Spleen (tissue), 7 donors: ENCODE measurements around the gene PLS1.

ENCODE experiments used
- CTCF ChIP-seq, 11 experiments: fragments of 200-600 bp in 7 of 11; fragments of 450-650 bp in 4 of 11; sonication (generic) in 4 of 11; IDR thresholded peaks in 8 of 11; conservative IDR thresholded peaks in 3 of 11; 1 replicate in 7 of 11; 2 replicates in 4 of 11; pipeline versions ENCODE4 v1.4.0 to v1.8.0; 2016 to 2021; ENCODE audit warnings: antibody characterized with exemption in 11 of 11, inconsistent platforms in 4 of 11, mild to moderate bottlenecking in 1 of 11
- POLR2A ChIP-seq, 3 donors: fragments of 450-650 bp; IDR thresholded peaks; one replicate each; pipeline ENCODE4 v1.5.1; 2017; ENCODE audit warnings: antibody characterized with exemption in 3 of 3, mild to moderate bottlenecking in 1 of 3
- POLR2AphosphoS5 ChIP-seq, 3 donors: sonication (generic); formaldehyde crosslinking; IDR thresholded peaks; one replicate each; pipeline ENCODE4 v1.5.1; 2017; ENCODE audit warnings: antibody characterized with exemption in 3 of 3
- donor health status: DM: no; HTN: no; CAD: no; lungs with moderate emphysema.
- donor health status: DM: no; HTN: no; CAD: no.
- donor health status: DM: no; HTN: no; CAD: no.

DNA sequence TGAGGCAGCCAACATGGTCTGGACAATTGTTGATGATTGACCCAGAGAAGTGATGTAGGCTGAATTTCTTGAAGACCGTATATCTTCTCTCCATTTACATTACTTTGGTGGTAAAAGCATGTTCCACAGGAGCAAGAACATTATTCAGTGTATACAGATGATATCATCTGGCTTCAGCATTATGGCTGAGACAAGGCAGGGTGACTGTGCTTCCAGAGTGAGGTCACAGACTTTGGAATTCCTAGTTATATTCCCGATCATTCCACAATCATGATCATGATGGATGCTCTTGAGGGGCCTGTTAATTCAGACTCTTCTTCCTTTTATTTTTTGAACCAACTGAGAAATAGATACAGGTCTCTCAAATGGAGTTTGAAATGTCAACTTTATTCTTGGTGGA lies 19.0 kb downstream of the PLS1 start:
- TF ChIP-seq CTCF (IDR thresholded peaks at IDR 0.05 in 8 of 11, conservative IDR thresholded peaks at IDR 0.05 in 3 of 11) (no peak), POLR2A (IDR thresholded peaks at IDR 0.05) (no peak), POLR2AphosphoS5 (IDR thresholded peaks at IDR 0.05) (no peak)
